ENCODE data around the gene ZNF628. TPM values are rescaled to one million over a fixed set of nuclear protein-coding genes. Genes with fewer than 3 reads are reported as not detected.
"Not testable (repeated sequence)": the region's sequence is repeated elsewhere in the genome, so short reads cannot be mapped to it uniquely, and the experiment has no call there.

The ZNF628 gene
- total RNA-seq, 2 donors from 2014 or later = 8.0 to 10.3 TPM

- ATAC-seq (peak; percentile 28), DNase-seq (no peak)
- intact Hi-C loops (cut with DNase I, micrococcal nuclease) = no loop called here
Measured at GRCh38 chr19:55447421-55448174, 28.8 kb upstream of the ZNF628 start.

DNA sequence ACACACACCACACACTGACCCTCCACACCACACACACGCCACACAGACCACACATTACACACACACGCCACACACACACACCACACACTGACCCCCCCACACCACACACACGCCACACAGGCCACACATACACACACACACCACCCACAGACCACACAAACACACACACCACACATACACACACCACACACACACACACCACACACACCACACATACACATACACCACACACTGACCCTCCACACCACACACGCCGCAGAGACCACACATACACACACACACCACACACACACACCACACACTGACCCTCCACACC is 28.3 kb upstream of the ZNF628 start:
- ATAC-seq; intact Hi-C loops (cut with DNase I, micrococcal nuclease); DNase-seq: not testable (repeated sequence)

DNA sequence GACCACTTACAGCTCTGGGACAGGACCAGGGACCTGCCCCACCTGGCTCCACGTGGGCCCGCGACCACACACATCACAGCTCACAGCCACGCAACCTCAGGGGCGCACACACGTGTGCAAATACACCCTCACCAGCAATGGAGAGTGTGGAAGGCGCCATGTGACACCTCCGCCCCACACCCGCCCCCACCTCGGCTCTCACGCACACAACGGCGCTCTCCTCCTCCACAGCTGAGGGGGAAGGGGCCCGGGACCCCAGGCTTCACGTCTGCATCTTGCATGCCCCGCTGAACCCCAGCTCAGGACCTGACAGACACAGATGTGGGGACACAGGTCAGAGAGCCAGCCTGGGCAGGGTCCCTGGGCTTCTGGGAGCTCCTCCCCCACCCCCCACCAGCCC is 26.9 kb upstream of the ZNF628 start:
- DNase-seq (no peak), ATAC-seq (no peak)
- intact Hi-C loops (cut with DNase I, micrococcal nuclease) = no loop called here

- intact Hi-C loops (cut with DNase I, micrococcal nuclease) = no loop called here
- DNase-seq (no peak), ATAC-seq (peak; percentile 13)
Measured at GRCh38 chr19:55451163-55451964, 25.1 kb upstream of the ZNF628 start.

DNA sequence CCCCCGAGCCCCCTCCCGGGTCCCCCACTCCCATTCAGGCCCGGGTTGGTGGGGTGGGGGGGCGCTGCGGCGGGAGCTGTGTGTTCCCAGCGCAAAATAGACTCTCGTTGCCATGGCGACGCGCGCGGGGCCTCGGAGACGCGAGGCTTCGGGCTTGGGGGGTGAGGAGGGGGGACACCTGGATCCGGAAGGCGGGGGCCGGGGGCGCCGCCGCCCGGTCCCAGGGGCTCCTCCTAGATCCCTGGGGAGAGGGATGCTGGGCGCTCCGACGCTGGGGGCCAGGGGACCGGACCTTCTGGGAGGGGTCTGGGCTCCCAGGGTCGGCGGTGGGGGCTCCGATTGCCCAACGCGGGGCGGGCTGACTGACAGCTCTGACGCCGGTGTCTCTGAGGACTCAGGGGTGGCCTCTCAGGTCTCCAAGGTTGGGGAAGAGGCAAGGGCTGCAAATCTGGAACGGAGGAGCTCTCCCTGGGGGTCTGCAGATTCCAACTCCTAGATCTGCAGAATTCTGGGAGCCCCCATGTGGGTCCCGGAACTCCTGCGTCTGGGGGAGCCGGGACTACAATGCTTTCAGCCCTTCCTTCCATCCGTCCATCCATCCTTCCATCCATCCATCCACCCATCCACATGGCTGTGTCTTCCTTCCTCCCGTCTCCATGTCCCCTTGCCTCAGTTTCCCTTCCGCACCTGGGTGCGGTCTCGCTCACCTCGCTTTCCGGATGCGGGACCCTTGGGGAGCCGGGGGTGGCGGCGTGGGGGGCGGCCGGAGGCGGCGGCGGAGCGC is 24.3 kb upstream of the ZNF628 start:
- DNase-seq = no peak
- intact Hi-C loops (cut with DNase I, micrococcal nuclease) = no loop called here
- no peak for ATAC-seq

DNA sequence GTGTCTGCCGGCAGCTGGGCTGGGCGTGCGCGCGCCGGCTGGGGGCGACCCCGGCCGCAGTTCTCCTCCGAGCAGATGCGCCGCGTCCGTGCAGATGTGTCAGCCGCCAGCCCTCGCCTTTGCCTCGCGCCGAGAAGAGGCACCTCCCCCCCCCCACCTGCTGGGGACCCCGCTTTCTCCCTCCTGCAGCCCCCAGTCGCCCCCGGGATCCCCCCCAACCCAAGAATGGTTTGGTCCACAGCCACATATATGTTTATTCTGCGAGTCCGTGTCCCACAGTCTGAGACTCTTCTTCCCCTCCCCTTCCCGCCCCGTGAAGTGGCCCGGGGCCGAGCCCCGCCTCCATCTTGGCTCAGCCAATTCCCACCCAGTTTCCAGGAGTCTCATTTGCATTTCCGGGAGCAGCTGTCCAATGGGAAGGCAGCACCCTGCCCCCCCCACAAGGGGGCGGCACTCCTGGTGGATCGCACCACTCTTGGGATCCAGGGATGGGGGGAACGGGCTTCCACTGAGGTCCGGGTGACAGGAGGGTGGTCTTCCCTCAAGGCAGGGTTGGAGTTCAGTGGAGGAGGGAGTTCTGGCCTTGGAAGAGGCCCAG is 23.6 kb upstream of the ZNF628 start:
- intact Hi-C loops (cut with DNase I, micrococcal nuclease) = no loop called here

DNA sequence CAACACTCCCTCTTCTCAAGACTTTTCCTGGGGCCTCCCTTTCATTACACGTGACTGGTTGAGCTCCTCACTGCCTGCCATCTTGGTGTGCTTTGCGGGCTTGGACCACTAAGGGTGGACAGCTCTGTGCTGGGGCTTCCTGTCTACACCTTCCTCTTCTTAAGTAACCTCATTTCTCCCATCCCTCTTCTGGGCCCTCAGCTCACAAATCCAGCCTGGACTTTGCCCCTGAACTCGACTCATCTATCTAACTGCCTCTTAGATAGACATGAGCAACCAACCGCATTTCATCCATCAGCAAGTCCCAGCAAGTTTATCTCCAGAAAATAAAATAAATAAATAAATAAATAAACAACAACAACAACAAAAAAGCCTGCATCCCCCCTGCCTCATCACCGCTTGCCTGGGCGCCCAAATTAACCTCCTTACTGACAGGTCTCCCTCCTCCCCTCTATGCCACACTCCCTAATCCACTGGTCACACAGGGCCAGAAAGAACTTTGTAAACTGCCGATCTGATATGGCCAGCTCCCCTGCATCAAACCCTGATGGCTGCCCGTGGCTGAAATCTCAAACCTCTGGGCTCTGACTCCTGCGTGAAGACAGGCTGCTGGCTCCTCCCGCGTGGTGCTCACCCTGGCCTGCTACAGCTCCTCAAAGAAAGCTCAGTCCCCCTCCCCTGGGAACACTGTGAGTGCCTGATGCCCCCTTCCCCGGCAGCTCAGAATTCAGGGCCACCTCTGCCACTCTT is 22.7 kb upstream of the ZNF628 start:
- ATAC-seq = no peak
- intact Hi-C loops (cut with DNase I, micrococcal nuclease) = no loop called here
- DNase-seq = no peak

More for the DNA sequence above, 23.6 kb upstream of the ZNF628 start:
- DNase-seq = no peak
- ATAC-seq = peak; percentile 47

DNA sequence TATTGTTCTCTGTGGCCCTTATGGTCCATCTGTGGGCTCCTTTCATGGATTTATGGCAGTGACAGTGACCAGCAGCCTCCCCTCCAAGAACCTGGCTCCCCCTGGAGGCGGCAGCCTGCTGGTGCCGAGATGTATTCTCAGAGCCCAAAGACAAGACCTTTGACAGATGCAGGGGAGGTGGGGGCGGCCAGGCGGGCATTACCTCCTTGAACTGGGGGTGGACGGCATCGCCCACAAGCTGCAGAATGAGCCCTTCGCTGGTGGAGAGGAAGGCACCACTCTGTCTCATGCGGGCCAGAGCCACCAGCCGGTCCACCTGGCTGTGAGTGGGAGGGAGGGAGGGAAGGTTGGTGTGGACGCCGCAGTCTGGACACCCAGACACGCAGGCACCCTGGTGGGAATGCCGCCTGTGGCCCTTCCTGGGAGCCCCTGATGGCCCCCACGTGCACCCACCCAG is 21.6 kb upstream of the ZNF628 start:
- peak; percentile 51 for ATAC-seq
- intact Hi-C loops (cut with DNase I, micrococcal nuclease) = no loop called here

DNA sequence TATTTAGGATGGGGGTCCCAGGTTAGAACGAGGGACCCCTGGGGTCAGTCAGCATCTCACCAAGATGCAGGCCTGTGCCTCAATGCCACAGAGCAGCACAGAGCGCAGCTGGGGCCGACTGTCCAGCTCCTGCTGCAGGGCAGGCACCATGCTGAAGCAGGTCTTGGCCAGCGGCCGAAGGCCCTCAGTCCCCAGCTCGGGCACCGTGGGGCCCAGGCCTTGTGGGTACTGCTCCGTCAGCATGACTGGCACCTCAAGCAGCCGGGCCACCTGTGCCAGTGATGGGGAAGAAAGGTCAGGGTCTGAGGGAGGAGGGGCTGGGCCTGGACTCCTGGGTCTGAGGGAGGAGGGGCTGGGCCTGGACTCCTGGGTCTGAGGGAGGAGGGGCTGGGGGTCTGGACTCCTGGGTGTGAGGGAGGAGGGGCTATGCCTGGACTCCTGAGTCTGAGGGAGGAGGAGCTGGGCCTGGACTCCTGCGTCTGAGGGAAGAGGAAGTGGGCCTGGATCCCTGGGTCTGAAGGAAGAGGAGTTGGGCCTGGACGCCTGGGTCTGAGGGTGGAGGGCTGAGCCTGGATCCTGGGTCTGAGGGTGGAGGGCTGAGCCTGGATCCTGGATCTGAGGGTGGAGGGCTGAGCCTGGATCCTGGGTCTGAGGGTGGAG is 20.7 kb upstream of the ZNF628 start:
- intact Hi-C loops (cut with DNase I, micrococcal nuclease) = no loop called here
- ATAC-seq (no peak), DNase-seq (no peak)

More for the DNA sequence above, 21.6 kb upstream of the ZNF628 start:
- DNase-seq = peak in 1 of 2 donors; percentile 49

- intact Hi-C loops (cut with DNase I, micrococcal nuclease) = no loop called here
- no peak for DNase-seq
- ATAC-seq = no peak
Measured at GRCh38 chr19:55456347-55456746, 20.1 kb upstream of the ZNF628 start.

DNA sequence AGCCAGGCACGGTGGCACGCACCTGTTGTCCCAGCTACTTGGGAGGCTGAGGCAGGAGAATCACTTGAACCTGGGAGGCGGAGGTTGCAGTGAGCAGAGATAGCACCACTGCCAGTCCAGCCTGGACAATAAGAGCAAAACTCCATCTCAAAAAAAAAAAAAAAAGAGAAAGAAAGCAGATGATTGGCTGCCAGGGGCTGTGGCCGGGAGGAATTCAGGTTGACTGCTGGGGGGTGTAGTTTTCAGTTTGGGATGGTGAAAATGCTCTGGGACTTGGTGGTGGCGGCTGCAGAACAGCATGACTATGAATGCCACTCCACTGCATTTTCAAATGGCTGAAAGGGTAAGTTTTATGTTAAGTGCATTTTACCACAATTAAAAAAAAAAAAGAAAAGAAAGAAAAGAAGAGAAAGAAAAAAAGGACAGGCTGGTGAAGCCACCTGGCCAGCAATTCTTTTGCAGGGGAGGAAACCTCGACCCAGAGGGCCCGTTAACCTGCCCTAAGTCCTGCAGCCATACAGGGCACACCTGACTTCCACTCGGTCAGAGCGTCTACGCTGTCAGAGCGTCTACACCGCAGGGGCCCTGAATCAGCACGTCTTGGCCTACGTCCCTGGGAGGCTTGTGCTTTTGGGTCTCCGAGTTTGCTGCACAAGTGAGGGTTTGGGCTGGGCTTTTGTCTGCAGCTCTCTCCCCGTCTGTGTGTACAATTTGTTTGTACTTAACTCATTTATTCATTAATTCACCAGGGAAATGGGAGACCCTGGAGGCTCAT is 18.5 kb upstream of the ZNF628 start:
- intact Hi-C loops (cut with DNase I, micrococcal nuclease) = no loop called here
- DNase-seq = no peak
- ATAC-seq = no peak

DNA sequence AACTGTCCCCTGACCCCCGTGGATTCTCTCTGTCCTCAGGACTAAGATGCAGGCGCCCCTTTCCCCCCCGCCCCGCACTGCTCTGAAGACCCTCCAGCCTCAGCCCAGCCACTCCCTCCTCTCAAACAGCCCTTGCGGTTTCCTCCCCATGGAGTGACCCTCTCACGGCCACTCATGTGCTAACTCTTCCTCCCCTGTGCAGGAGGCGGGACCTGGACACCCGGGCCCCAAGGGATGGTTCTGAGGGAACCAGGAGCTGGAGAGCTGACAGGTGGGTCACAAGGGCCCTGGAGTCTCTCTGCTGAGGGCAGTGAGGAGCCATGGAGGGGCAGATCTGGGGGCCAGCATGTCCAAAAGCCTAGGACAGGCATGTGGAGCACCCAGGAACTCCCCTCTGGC is 16.9 kb upstream of the ZNF628 start:
- no peak for ATAC-seq
- no peak for DNase-seq
- intact Hi-C loops (cut with DNase I, micrococcal nuclease) = no loop called here

GRCh38 chr19:55459950-55460657 is 16.3 kb upstream of the ZNF628 start:
- intact Hi-C loops (cut with DNase I, micrococcal nuclease) = no loop called here

DNA sequence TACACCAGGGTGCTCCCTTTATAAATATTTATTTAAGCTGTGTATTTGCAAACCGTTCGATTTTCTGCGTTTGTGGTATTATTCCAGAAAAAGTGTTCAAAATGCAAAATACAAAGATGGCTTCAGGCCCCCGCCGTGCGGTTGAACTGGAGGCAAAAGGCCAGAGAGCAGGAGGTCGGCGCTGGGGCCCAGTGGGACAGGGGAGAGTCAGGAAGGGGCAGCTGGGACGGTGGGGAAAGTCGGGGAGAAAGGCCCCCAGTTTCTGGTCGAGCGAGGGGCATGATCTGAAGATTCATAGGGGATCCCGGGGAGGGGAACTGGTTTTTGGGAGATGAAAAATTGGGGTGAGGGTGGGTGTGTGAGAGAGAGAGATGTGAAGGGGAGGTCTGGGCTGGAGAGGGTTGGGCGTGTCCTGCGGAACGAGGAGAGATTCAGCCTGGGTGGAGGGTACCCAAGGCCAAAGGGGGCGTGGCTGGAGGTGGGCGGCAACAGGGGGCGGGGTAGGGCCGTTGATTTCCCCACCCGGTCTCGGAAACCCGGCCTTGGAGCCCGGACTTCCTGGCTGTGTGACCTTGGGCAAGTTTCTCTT is 15.7 kb upstream of the ZNF628 start:
- peak; percentile 86 to 88 for DNase-seq
- intact Hi-C loops (cut with DNase I, micrococcal nuclease) = no loop called here
- peak; percentile 62 for ATAC-seq

More at GRCh38 chr19:55459950-55460657, 16.3 kb upstream of the ZNF628 start:
- ATAC-seq (no peak), DNase-seq (no peak)

- peak; percentile 100 for DNase-seq
- ATAC-seq = peak; percentile 90
- intact Hi-C loops (cut with DNase I, micrococcal nuclease) = no loop called here
Measured at GRCh38 chr19:55461259-55461973, 15.0 kb upstream of the ZNF628 start, which contains the start of gene ISOC2. TSS of gene ISOC2 (minus strand) at chr19:55461642. CDS start at chr19:55456486, 5,156 bp downstream.
